A549 treated with dexamethasone at 1 μM for 4 hours (cell line): ENCODE data around the gene CISTR. TPM values are rescaled to one million over a fixed set of nuclear protein-coding genes. Genes with fewer than 3 reads are reported as not detected.

ENCODE experiments used
- total RNA-seq: library from RNA; stranded (reverse); fragments of 200-300 nt; extraction: Qiagen RNA extraction; gene quantifications from 5 replicates; pipeline ENCODE4 v1.2.3, GENCODE V29; 2022

Gene CISTR
- not detected in 5 replicates for total RNA-seq

DNA sequence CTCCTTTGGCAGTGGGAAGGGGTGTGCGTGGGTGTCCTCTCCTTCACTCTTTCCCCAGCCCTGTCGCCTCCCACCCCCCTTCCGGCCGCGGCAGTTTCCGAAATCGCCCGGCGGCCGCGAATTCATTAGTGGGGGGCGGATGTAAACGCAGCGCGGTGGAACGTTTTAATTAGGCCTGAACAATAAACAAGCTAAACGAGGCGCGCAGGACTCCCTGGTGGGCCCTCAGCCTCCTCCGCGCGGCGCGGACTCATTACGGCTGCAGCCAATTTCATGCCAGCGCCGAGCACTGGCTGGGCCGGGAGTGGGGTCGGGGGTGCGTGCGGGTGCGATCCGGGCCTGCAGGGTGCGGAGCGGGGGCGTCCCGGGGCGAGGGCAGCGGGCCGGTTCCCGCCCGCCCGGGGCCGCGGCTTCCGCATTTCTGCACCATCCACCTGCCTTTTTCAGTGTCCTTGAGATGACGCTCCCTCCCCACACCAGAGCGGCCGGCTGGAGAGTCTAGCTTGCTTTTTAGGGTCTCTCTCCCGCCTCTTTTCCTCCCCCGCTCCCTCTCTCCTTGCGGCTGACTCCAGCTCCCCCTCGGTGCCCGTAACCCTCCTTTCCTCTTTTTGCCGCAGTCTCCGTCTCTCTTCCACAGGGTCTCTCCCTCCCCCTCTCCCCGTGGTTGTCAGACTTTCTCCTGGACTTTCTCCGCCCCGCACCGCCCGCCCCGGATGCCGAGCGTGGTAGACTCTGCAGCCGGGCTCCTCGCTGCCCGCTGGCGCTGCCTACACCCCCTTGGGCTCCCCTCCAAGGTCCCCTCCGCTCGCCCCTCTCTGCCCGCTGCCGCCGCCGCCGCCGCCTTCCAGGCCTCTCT, at the start of gene CISTR:
TSS of gene CISTR (minus strand) at position 644 of the 856 bp plus-strand sequence.

DNA sequence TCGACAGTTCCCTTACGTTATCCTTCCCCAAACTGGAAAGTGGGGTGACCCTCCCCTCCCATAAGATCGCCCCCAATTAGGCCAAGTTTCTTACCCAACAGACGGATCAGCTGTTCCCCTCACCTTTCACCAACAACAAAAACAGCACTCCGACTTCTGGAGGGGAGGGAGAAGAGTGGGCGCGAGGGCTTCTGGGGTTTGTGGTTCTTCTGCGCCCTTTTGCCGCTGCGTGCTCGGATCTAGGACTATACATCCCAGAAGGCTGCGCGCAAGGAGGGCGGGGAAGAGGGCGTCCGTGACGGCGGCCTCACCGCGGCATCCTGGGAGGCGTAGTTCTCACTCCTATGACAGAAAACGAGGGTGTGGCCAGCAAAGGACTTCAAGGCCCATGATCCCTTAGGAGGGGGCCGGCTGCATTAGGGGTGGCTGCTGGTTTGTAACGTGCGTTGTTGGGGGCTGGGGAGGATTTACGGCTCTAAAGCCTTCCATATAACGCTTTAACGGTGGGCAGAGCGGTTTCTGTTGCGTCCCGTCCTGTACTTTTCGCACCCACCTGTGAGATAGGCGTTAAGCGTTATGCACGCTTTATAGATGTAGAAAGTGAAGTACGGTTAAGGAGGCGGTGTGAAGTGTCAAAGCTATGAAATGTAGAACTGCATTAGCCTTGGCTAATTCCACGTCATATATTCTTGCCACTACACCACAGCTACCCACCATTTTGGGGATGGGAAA, 24.3 kb downstream of the CISTR start, which contains the start of gene CALCOCO1:
TSS of gene CALCOCO1 (minus strand) at position 143 of the 732 bp plus-strand sequence. CDS start 2,210 bp downstream, outside the sequence.

Other genes with a start within 250 kb of the CISTR start
- not detected in 5 replicates for gene NPFF, start 244.5 kb downstream of the CISTR start, total RNA-seq
- gene ATF7, start 125.6 kb downstream of the CISTR start, total RNA-seq: 18.1 to 20.9 TPM (median 20.0 TPM) in 5 replicates
- 594 to 691 TPM (median 622 TPM) in 5 replicates for gene ATP5MC2, start 75.9 kb downstream of the CISTR start, total RNA-seq
- 17.1 to 21.7 TPM (median 17.4 TPM) in 5 replicates for gene CALCOCO1, start 24.5 kb downstream of the CISTR start, total RNA-seq
- gene HOXC13, start 186.9 kb upstream of the CISTR start, total RNA-seq: 24.6 to 37.6 TPM (median 28.1 TPM) in 5 replicates
- 0.02 to 0.05 TPM (median 0.03 TPM) in 3 of 5 replicates, not detected in the others for gene HOXC12, start 202.9 kb upstream of the CISTR start, total RNA-seq
- gene HOXC11, start 221.1 kb upstream of the CISTR start, total RNA-seq: 0.58 to 0.82 TPM (median 0.73 TPM) in 5 replicates
- 0.12 to 0.40 TPM (median 0.24 TPM) in 5 replicates for gene HOTAIR, start 223.0 kb upstream of the CISTR start, total RNA-seq
- 2.8 to 3.2 TPM (median 3.0 TPM) in 5 replicates for gene HOXC10, start 233.2 kb upstream of the CISTR start, total RNA-seq
- 12.7 to 14.9 TPM (median 14.5 TPM) in 5 replicates for gene HOXC9, start 248.2 kb upstream of the CISTR start, total RNA-seq